GM12878 (cell line): ENCODE data around the gene KATNB1. TPM values are rescaled to one million over a fixed set of nuclear protein-coding genes. Genes with fewer than 3 reads are reported as not detected.

Experiments used
- ATAC-seq: fragments of 200-7000 bp; cut with Tn5 transposase; 3 replicates; pipeline ENCODE4 v1.9.1; 2020; ENCODE audit warnings: mild to moderate bottlenecking, moderate library complexity
- BruUV-seq: library from RNA; stranded (reverse); fragments of 400-500 nt; replicated peaks from 2 replicates; lab custom pipeline; 2021; lab: Mats Ljungman, UMichigan
- CTCF ChIA-PET: fragments of 300-600 bp; sonication (Branson Sonifier 250); formaldehyde crosslinking; extraction: SDS; loops from one replicate; lab custom pipeline; 2021; ENCODE audit warnings: inconsistent platforms; lab: Yijun Ruan, JAX
- POLR2A ChIA-PET: fragments of 350-600 bp; formaldehyde crosslinking; extraction: SDS; loops from one replicate; lab custom pipeline; 2021; ENCODE audit warnings: inconsistent platforms; lab: Charles Lee
- RAD21 ChIA-PET: fragments of 300-600 bp; sonication (Branson Sonifier 250); formaldehyde crosslinking; loops from one replicate; lab custom pipeline; 2023; ENCODE audit warnings: antibody characterized with exemption; ENCODE audit not compliant: unreplicated experiment; lab: Charles Lee
- SMC1A ChIA-PET: fragments of 300-600 bp; sonication (Branson Sonifier 250); formaldehyde crosslinking; loops from one replicate; lab custom pipeline; 2023; ENCODE audit not compliant: unreplicated experiment, uncharacterized antibody; lab: Charles Lee
- DNase-seq: peaks from one replicate; pipeline ENCODE4 v3.0.0-alpha.2; 2011; ENCODE audit warnings: low read depth, low spot score
- FAIRE-seq: peaks from 3 replicates; lab custom pipeline; 2011; peaks lifted over from hg19 to GRCh38; lab: Jason Lieb, UNC
- H2AFZ ChIP-seq: 2 replicates; pipeline ENCODE4 v1.6.0; 2011; ENCODE audit warnings: low read depth, low read length, control low read depth; ENCODE audit not compliant: control insufficient read depth
- H3K27ac ChIP-seq: 2 replicates; pipeline ENCODE4 v1.5.1; 2011; ENCODE audit warnings: control low read depth; ENCODE audit not compliant: control insufficient read depth, insufficient read depth
- H3K27me3 ChIP-seq, 2 experiments: replicated peaks in 1 of 2; 2 replicates each; pipeline versions ENCODE4 v1.6.0 to v1.6.1; 2011; ENCODE audit warnings: low read length in 1 of 2; ENCODE audit not compliant: control insufficient read depth in 2 of 2, insufficient read depth in 2 of 2
- H3K36me3 ChIP-seq, 2 experiments: 2 replicates each; pipeline ENCODE4 v1.5.1; 2011; ENCODE audit warnings: low read length in 1 of 2; ENCODE audit not compliant: control insufficient read depth in 2 of 2, insufficient read depth in 2 of 2
- H3K4me1 ChIP-seq: 2 replicates; pipeline ENCODE4 v1.6.1; 2011; ENCODE audit warnings: mild to moderate bottlenecking, low read length, moderate library complexity, mixed read lengths; ENCODE audit not compliant: control insufficient read depth, insufficient read depth
- H3K4me2 ChIP-seq: 2 replicates; pipeline ENCODE4 v1.6.0; 2011; ENCODE audit warnings: control low read depth; ENCODE audit not compliant: control insufficient read depth, insufficient read depth
- H3K4me3 ChIP-seq: fragments of 200-600 bp; sonication (generic); 2 replicates; pipeline ENCODE4 v1.5.1; 2016
- H3K79me2 ChIP-seq: 2 replicates; pipeline ENCODE4 v1.6.0; 2011; ENCODE audit warnings: low read length; ENCODE audit not compliant: control insufficient read depth, insufficient read depth
- H3K9ac ChIP-seq: 2 replicates; pipeline ENCODE4 v1.8.0; 2011; ENCODE audit warnings: low read length, control low read depth, mixed read lengths; ENCODE audit not compliant: control insufficient read depth, insufficient read depth
- H3K9me3 ChIP-seq: replicated peaks from 3 replicates; pipeline ENCODE4 v1.5.1; 2011; ENCODE audit warnings: mild to moderate bottlenecking, low read length; ENCODE audit not compliant: control insufficient read depth, insufficient read depth
- H4K20me1 ChIP-seq: 2 replicates; pipeline ENCODE4 v1.6.0; 2011; ENCODE audit not compliant: control insufficient read depth, insufficient read depth
- CEBPZ ChIP-seq: fragments of 150-350 bp; IDR thresholded peaks from 2 replicates; pipeline ENCODE4 v1.6.1; 2016; ENCODE audit warnings: low read depth, low read length
- CTCF ChIP-seq, 3 experiments: IDR thresholded peaks in 2 of 3; conservative IDR thresholded peaks in 1 of 3; 2 replicates each; pipeline ENCODE4 v1.5.1; 2011; ENCODE audit warnings: low read depth in 3 of 3, low read length in 3 of 3, mild to moderate bottlenecking in 3 of 3, control low read depth in 2 of 3, moderate library complexity in 2 of 3, inconsistent platforms in 1 of 3, mixed read lengths in 1 of 3; ENCODE audit not compliant: control insufficient read depth in 2 of 3, insufficient read depth in 1 of 3; ENCODE audit errors: extremely low read depth in 1 of 3
- E2F4 ChIP-seq: IDR thresholded peaks from 2 replicates; pipeline ENCODE4 v1.6.1; 2012; ENCODE audit warnings: low read depth, low read length, improper control_type of control experiment
- HDAC2 ChIP-seq: fragments of 200-600 bp; sonication (generic); IDR thresholded peaks from 2 replicates; pipeline ENCODE4 v1.6.1; 2017
- KLF5 ChIP-seq: fragments of 450-650 bp; IDR thresholded peaks from 2 replicates; pipeline ENCODE4 v1.6.1; 2014; ENCODE audit warnings: mild to moderate bottlenecking; ENCODE audit not compliant: partially characterized antibody
- MAX ChIP-seq: IDR thresholded peaks from 2 replicates; pipeline ENCODE4 v1.6.1; 2012; ENCODE audit warnings: low read depth, low read length, improper control_type of control experiment
- NFYA ChIP-seq: IDR thresholded peaks from 2 replicates; pipeline ENCODE4 v1.6.1; 2011; ENCODE audit warnings: low read depth, mild to moderate bottlenecking, low read length, improper control_type of control experiment, borderline replicate concordance
- PML ChIP-seq: IDR thresholded peaks from 2 replicates; pipeline ENCODE4 v1.6.1; 2012; ENCODE audit warnings: low read length, inconsistent platforms
- POLR2AphosphoS2 ChIP-seq: IDR thresholded peaks from 2 replicates; pipeline ENCODE4 v1.6.1; 2011; ENCODE audit warnings: low read depth, mild to moderate bottlenecking, low read length, improper control_type of control experiment, moderate library complexity
- STAT3 ChIP-seq: IDR thresholded peaks from 2 replicates; pipeline ENCODE4 v1.6.1; 2011; ENCODE audit warnings: low read depth, low read length, improper control_type of control experiment
- TCF3 ChIP-seq: IDR thresholded peaks from 2 replicates; pipeline ENCODE4 v1.6.1; 2012; ENCODE audit warnings: low read depth, mild to moderate bottlenecking, low read length, borderline replicate concordance; ENCODE audit not compliant: insufficient read depth
- USF1 ChIP-seq: IDR thresholded peaks from 2 replicates; pipeline ENCODE4 v1.6.1; 2011; ENCODE audit warnings: borderline replicate concordance, low read depth, mild to moderate bottlenecking, moderate library complexity, mixed read lengths, low read length; ENCODE audit not compliant: insufficient read depth; ENCODE audit errors: extremely low read length
- ZBED1 ChIP-seq: IDR thresholded peaks from 2 replicates; pipeline ENCODE4 v1.6.1; 2016; ENCODE audit warnings: borderline replicate concordance
- ZNF274 ChIP-seq: IDR thresholded peaks from one replicate; pipeline ENCODE4 v1.8.0; 2011; ENCODE audit not compliant: insufficient read length, insufficient read depth
- WGBS: methylation state at CpG from one replicate; pipeline ENCODE4 v1.1.6; 2016; ENCODE audit warnings: low lambda C conversion rate; ENCODE audit not compliant: insufficient replicate concordance, insufficient coverage; ENCODE audit errors: missing lambda C conversion rate; 5-methylcytosine and 5-hydroxymethylcytosine counted together
- in situ Hi-C: fragments of 300-500 bp; cut with MboI; formaldehyde crosslinking; loops from 9 replicates; pipeline ENCODE4 v1.14.3; 2018; ENCODE audit warnings: mixed read lengths
- intact Hi-C: fragments of 100-400 bp; cut with micrococcal nuclease; formaldehyde crosslinking; loops from one replicate; pipeline ENCODE4 v1.14.2; 2022; ENCODE audit not compliant: unreplicated experiment
- polyA plus RNA-seq, 11 experiments: library from polyadenylated mRNA; depleted of rRNA in 4 of 11; unstranded in 6 of 11; stranded (reverse) in 5 of 11; fragments of >200 nt; fragmentation: Nextera tagmentation in 4 of 11; fragmentation: Illumina TruSeq in 1 of 11; extraction: Ambion mirVana in 4 of 11; extraction: Trizol in 1 of 11; gene quantifications; 1 replicate in 1 of 11; 2 replicates in 10 of 11; pipeline versions ENCODE4 v1.2.1 to v1.2.3, GENCODE V29; 2011 to 2016; ENCODE audit warnings: inconsistent platforms in 2 of 11, missing spikeins in 2 of 11, low read depth in 1 of 11
- total RNA-seq, 4 experiments: library from RNA; depleted of rRNA in 3 of 4; stranded (reverse); fragments of >200 nt in 3 of 4; fragmentation: Illumina TruSeq in 1 of 4; extraction: Trizol in 1 of 4; gene quantifications; 2 replicates each; pipeline versions ENCODE4 v1.2.1 to v1.2.3, GENCODE V29; 2013 to 2021

Gene KATNB1
- total and polyA plus RNA-seq, 10 of the 15 experiments (the other 5 are each of a cell fraction or from before 2014, with no cell fraction given) = 0.71 to 46.5 (median 19.5) TPM

GRCh38 chr16:57714047-57714446 lies 21.5 kb upstream of the KATNB1 start:
- no peaks in the 10 kb centered on the region for H3K36me3 ChIP-seq
- WGBS = 67% methylated on average over 6 of the region's 6 CpGs
- no peak for ATAC-seq
- no TSS peak for BruUV-seq
- no peak overlapping the region for H3K9ac ChIP-seq
- FAIRE-seq = no peak
- H3K79me2 ChIP-seq = no peaks in the 10 kb centered on the region
- ChIA-PET SMC1A (no interaction called here), RAD21 (no interaction called here), CTCF (no interaction called here)
- no peak overlapping the region for H2AFZ ChIP-seq
- H3K4me1 ChIP-seq = no peaks in the 10 kb centered on the region
- intact Hi-C loops = no loop called here
- no peak overlapping the region for H3K4me3 ChIP-seq
- H4K20me1 ChIP-seq = no peaks in the 10 kb centered on the region
- in situ Hi-C loops = no loop called here
- no peak overlapping the region for H3K4me2 ChIP-seq
- H3K27me3 ChIP-seq = peaks cover 0 to 2% of the 10 kb centered on the region in 2 experiments; a peak in 2 of 4 replicates
- TF ChIP-seq PML (no peak), KLF5 (no peak), CEBPZ (no peak), HDAC2 (no peak), ZBED1 (no peak), CTCF (IDR thresholded peaks at IDR 0.05 in 2 of 3, conservative IDR thresholded peaks at IDR 0.05 in 1 of 3; ENCODE audit: control insufficient read depth in 2 of 3, extremely low read depth in 1 of 3, insufficient read depth in 1 of 3, low read depth in 3 of 3, low read length in 3 of 3) (no peak), MAX (no peak), USF1 (no peak), NFYA (no peak), POLR2AphosphoS2 (no peak), ZNF274 (no peak), E2F4 (no peak), TCF3 (no peak), STAT3 (no peak)
- TF ChIP-seq, all 136 proteins: peak for 0
- Histone ChIP-seq H3K9me3 (no peaks in the 10 kb centered on the region), H3K27ac (no peak overlapping the region)
- POLR2A ChIA-PET = no interaction called here
- no peak for DNase-seq
